Liver (tissue), 9 donors: ENCODE measurements around the gene HMGN3. TPM values are rescaled to one million over a fixed set of nuclear protein-coding genes. Genes with fewer than 3 reads are reported as not detected.

Source experiments
- DNase-seq: peaks from one replicate; pipeline ENCODE4 v3.0.0-alpha.2; 2017; ENCODE audit warnings: low spot score
- H3K27ac ChIP-seq, 2 donors: one replicate each; pipeline ENCODE4 v1.7.0; 2013; ENCODE audit warnings: inconsistent platforms in 2 of 2, low read length in 2 of 2, control low read depth in 1 of 2, low read depth in 1 of 2, mild to moderate bottlenecking in 1 of 2
- H3K27me3 ChIP-seq, 4 donors: one replicate each; pipeline versions ENCODE4 v1.6.1 to v1.7.0; 2013; ENCODE audit warnings: low read length in 3 of 4, inconsistent platforms in 1 of 4, mild to moderate bottlenecking in 1 of 4, moderate library complexity in 1 of 4; ENCODE audit not compliant: control insufficient read depth in 4 of 4, insufficient read depth in 4 of 4
- H3K36me3 ChIP-seq, 4 donors: one replicate each; pipeline versions ENCODE4 v1.6.1 to v1.7.0; 2013; ENCODE audit warnings: low read length in 3 of 4, mild to moderate bottlenecking in 3 of 4, low read depth in 1 of 4, moderate library complexity in 1 of 4; ENCODE audit not compliant: control insufficient read depth in 4 of 4, insufficient read depth in 3 of 4
- H3K4me1 ChIP-seq, 4 donors: one replicate each; pipeline versions ENCODE4 v1.6.1 to v1.7.0; 2013; ENCODE audit warnings: low read length in 3 of 4, mild to moderate bottlenecking in 3 of 4, moderate library complexity in 1 of 4; ENCODE audit not compliant: control insufficient read depth in 4 of 4, insufficient read depth in 4 of 4
- H3K4me3 ChIP-seq, 3 donors: one replicate each; pipeline versions ENCODE4 v1.6.1 to v1.7.0; 2013; ENCODE audit warnings: low read length in 3 of 3, control low read depth in 1 of 3, low read depth in 1 of 3, mild to moderate bottlenecking in 1 of 3
- H3K9ac ChIP-seq, 2 donors: one replicate each; pipeline ENCODE4 v1.7.0; 2013; ENCODE audit warnings: low read length in 2 of 2, mild to moderate bottlenecking in 2 of 2, moderate library complexity in 2 of 2, control low read depth in 1 of 2, low read depth in 1 of 2
- H3K9me3 ChIP-seq, 4 donors: one replicate each; pipeline versions ENCODE4 v1.6.1 to v1.7.0; 2013; ENCODE audit warnings: low read length in 3 of 4; ENCODE audit not compliant: control insufficient read depth in 4 of 4
- CTCF ChIP-seq: fragments of 150-350 bp; IDR thresholded peaks from 2 replicates; pipeline ENCODE4 v1.5.1; 2017; ENCODE audit warnings: improper control_type of control experiment, low read depth, low read length; ENCODE audit not compliant: missing input control
- EGR1 ChIP-seq, 2 donors: IDR thresholded peaks; 2 replicates each; pipeline ENCODE4 v1.6.1; 2016 to 2018; ENCODE audit warnings: antibody characterized with exemption in 2 of 2, low read depth in 2 of 2
- FOXA2 ChIP-seq: IDR thresholded peaks from 2 replicates; pipeline ENCODE4 v1.6.1; 2016; ENCODE audit warnings: antibody characterized with exemption
- GABPA ChIP-seq, 2 donors: IDR thresholded peaks in 1 of 2; conservative IDR thresholded peaks in 1 of 2; 2 replicates each; pipeline ENCODE4 v1.6.1; 2016; ENCODE audit warnings: antibody characterized with exemption in 2 of 2, mild to moderate bottlenecking in 1 of 2, moderate library complexity in 1 of 2
- HNF4G ChIP-seq: IDR thresholded peaks from 2 replicates; pipeline ENCODE4 v1.6.1; 2016; ENCODE audit warnings: antibody characterized with exemption
- JUND ChIP-seq, 2 donors: IDR thresholded peaks; 2 replicates each; pipeline ENCODE4 v1.6.1; 2016; ENCODE audit warnings: antibody characterized with exemption in 2 of 2
- MAX ChIP-seq: IDR thresholded peaks from 2 replicates; pipeline ENCODE4 v1.6.1; 2016; ENCODE audit warnings: antibody characterized with exemption
- NR2F2 ChIP-seq: IDR thresholded peaks from 2 replicates; pipeline ENCODE4 v1.6.1; 2016; ENCODE audit warnings: antibody characterized with exemption
- RAD21 ChIP-seq, 2 donors: IDR thresholded peaks; 2 replicates each; pipeline ENCODE4 v1.6.1; 2016; ENCODE audit warnings: antibody characterized with exemption in 2 of 2, mild to moderate bottlenecking in 2 of 2
- RXRA ChIP-seq, 2 donors: IDR thresholded peaks; 2 replicates each; pipeline ENCODE4 v1.6.1; 2017 to 2018; ENCODE audit warnings: antibody characterized with exemption in 2 of 2, mild to moderate bottlenecking in 1 of 2
- SP1 ChIP-seq: IDR thresholded peaks from 2 replicates; pipeline ENCODE4 v1.6.1; 2018; ENCODE audit warnings: antibody characterized with exemption, mild to moderate bottlenecking
- TAF1 ChIP-seq: conservative IDR thresholded peaks from 2 replicates; pipeline ENCODE4 v1.6.1; 2016; ENCODE audit warnings: antibody characterized with exemption, mild to moderate bottlenecking
- YY1 ChIP-seq: IDR thresholded peaks from 2 replicates; pipeline ENCODE4 v1.6.1; 2016; ENCODE audit warnings: antibody characterized with exemption, mild to moderate bottlenecking
- ZBTB33 ChIP-seq: IDR thresholded peaks from 2 replicates; pipeline ENCODE4 v1.6.1; 2016; ENCODE audit warnings: antibody characterized with exemption
- WGBS: extraction: QIAGEN DNeasy Blood & Tissue Kit; methylation state at CpG from one replicate; pipeline ENCODE4 v1.1.7; 2013; 5-methylcytosine and 5-hydroxymethylcytosine counted together
- polyA plus RNA-seq, 2 donors: library from polyadenylated mRNA; stranded (reverse) in 1 of 2; unstranded in 1 of 2; fragments of 200-250 nt in 1 of 2; fragments of >200 nt in 1 of 2; fragmentation: Nextera tagmentation in 1 of 2; extraction: Ambion mirVana in 1 of 2; gene quantifications; one replicate each; pipeline versions ENCODE4 v1.2.1 to v1.2.3, GENCODE V29; 2013 to 2015
- total RNA-seq, 2 donors: library from RNA; depleted of rRNA; stranded (reverse); fragments of >200 nt; gene quantifications; one replicate each; pipeline ENCODE4 v1.2.3, GENCODE V29; 2014
- TF ChIP-seq, protein P1 (sequence below): IDR thresholded peaks from 2 replicates; pipeline ENCODE4 v1.6.1; 2016; ENCODE audit warnings: antibody characterized with exemption
- TF ChIP-seq, protein P2 (sequence below): IDR thresholded peaks from 2 replicates; pipeline ENCODE4 v1.6.1; 2016; ENCODE audit warnings: antibody characterized with exemption, mild to moderate bottlenecking
- donor health status: healthy.
- donor health status: healthy.
- donor health status: healthy.
- donor health status: healthy.
- donor health status: healthy.

Gene HMGN3
- total and polyA plus RNA-seq, 4 donors = 26.7 to 112 (median 44.3) TPM

DNA sequence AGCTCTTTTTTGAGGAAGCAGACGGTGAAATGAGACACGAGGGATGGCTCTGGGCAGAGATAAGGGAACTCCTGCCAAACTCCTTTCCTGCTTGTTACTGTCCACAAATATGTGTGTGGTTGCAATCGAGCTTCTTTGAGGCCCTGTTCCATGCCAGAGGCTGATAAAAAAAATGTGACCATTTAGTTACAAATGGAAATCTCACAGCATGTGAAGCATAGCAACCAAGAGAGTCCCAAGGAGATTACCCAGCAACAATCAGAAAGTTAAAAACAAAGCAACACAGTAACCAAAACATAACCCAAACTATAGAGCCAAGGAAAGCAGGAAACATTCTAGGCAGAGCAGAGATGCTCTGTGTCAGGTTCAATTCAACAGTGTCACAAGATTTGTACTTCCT lies 35.4 kb upstream of the HMGN3 start:
- Histone ChIP-seq H3K4me1 (no peaks in the 10 kb centered on the region), H3K27ac (no peak overlapping the region), H3K9me3 (no peaks in the 10 kb centered on the region), H3K36me3 (no peaks in the 10 kb centered on the region), H3K27me3 (no peaks in the 10 kb centered on the region), H3K9ac (no peak overlapping the region), H3K4me3 (no peak overlapping the region)
- DNase-seq = no peak
- WGBS = 28% methylated on average over 3 of the region's 3 CpGs
- no peak for TF ChIP-seq RAD21 (IDR thresholded peaks at IDR 0.05)
- TF ChIP-seq TAF1 = no peak
- no peak for TF ChIP-seq CTCF
- TF ChIP-seq FOXA2 = no peak
- TF ChIP-seq GABPA (IDR thresholded peaks at IDR 0.05 in 1 of 2, conservative IDR thresholded peaks at IDR 0.05 in 1 of 2) = no peak
- no peak for TF ChIP-seq MAX
- TF ChIP-seq YY1 = no peak
- TF ChIP-seq NR2F2 = no peak
- TF ChIP-seq JUND (IDR thresholded peaks at IDR 0.05) = no peak
- TF ChIP-seq, protein P1, sequence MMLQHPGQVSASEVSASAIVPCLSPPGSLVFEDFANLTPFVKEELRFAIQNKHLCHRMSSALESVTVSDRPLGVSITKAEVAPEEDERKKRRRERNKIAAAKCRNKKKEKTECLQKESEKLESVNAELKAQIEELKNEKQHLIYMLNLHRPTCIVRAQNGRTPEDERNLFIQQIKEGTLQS = no peak
- TF ChIP-seq ZBTB33 = no peak
- TF ChIP-seq RXRA (IDR thresholded peaks at IDR 0.05) = no peak
- no peak for TF ChIP-seq SP1

GRCh38 chr6:79267128-79267527 lies 32.6 kb upstream of the HMGN3 start:
- Histone ChIP-seq H3K9me3 (no peaks in the 10 kb centered on the region), H3K4me1 (no peaks in the 10 kb centered on the region), H3K9ac (no peak overlapping the region), H3K36me3 (no peaks in the 10 kb centered on the region), H3K4me3 (no peak overlapping the region), H3K27ac (no peak overlapping the region), H3K27me3 (no peaks in the 10 kb centered on the region)
- WGBS = 92% methylated on average over 1 of the region's 1 CpG
- TF ChIP-seq HNF4G (no peak), GABPA (IDR thresholded peaks at IDR 0.05 in 1 of 2, conservative IDR thresholded peaks at IDR 0.05 in 1 of 2) (no peak), TAF1 (no peak), SP1 (no peak), EGR1 (IDR thresholded peaks at IDR 0.05; ENCODE audit: low read depth in 2 of 2) (no peak), ZBTB33 (no peak)
- TF ChIP-seq, protein P2, sequence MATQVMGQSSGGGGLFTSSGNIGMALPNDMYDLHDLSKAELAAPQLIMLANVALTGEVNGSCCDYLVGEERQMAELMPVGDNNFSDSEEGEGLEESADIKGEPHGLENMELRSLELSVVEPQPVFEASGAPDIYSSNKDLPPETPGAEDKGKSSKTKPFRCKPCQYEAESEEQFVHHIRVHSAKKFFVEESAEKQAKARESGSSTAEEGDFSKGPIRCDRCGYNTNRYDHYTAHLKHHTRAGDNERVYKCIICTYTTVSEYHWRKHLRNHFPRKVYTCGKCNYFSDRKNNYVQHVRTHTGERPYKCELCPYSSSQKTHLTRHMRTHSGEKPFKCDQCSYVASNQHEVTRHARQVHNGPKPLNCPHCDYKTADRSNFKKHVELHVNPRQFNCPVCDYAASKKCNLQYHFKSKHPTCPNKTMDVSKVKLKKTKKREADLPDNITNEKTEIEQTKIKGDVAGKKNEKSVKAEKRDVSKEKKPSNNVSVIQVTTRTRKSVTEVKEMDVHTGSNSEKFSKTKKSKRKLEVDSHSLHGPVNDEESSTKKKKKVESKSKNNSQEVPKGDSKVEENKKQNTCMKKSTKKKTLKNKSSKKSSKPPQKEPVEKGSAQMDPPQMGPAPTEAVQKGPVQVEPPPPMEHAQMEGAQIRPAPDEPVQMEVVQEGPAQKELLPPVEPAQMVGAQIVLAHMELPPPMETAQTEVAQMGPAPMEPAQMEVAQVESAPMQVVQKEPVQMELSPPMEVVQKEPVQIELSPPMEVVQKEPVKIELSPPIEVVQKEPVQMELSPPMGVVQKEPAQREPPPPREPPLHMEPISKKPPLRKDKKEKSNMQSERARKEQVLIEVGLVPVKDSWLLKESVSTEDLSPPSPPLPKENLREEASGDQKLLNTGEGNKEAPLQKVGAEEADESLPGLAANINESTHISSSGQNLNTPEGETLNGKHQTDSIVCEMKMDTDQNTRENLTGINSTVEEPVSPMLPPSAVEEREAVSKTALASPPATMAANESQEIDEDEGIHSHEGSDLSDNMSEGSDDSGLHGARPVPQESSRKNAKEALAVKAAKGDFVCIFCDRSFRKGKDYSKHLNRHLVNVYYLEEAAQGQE = no peak
- no peak for DNase-seq
